HL-60 (cell line): ENCODE measurements around the gene MACF1.

Experiments used
- DNase-seq, 2 experiments: peaks; one replicate each; pipeline ENCODE4 v3.0.0-alpha.2; 2010 to 2020; ENCODE audit warnings: low read depth in 1 of 2, low spot score in 1 of 2
- H3K27ac ChIP-seq: fragments of 250-450 bp; sonication (Bioruptor Pico); replicated peaks from 2 replicates; pipeline ENCODE4 v1.5.1; 2020; ENCODE audit warnings: mild to moderate bottlenecking, moderate library complexity
- H3K27me3 ChIP-seq: fragments of 250-450 bp; sonication (Bioruptor Pico); 2 replicates; pipeline ENCODE4 v1.5.1; 2021; ENCODE audit warnings: mild to moderate bottlenecking, moderate library complexity; ENCODE audit not compliant: insufficient read depth, poor library complexity, severe bottlenecking
- H3K4me3 ChIP-seq: replicated peaks from 2 replicates; pipeline ENCODE4 v1.5.1; 2011; ENCODE audit warnings: mild to moderate bottlenecking, control low read depth, low read length; ENCODE audit not compliant: insufficient read depth
- CTCF ChIP-seq: IDR thresholded peaks from one replicate; pipeline ENCODE4 v1.5.1; 2011; ENCODE audit warnings: low read length, control low read depth, inconsistent platforms; ENCODE audit not compliant: insufficient read depth
- GABPA ChIP-seq: IDR thresholded peaks from 2 replicates; pipeline ENCODE4 v1.6.1; 2012; ENCODE audit warnings: low read depth
- POLR2AphosphoS5 ChIP-seq: IDR thresholded peaks from 2 replicates; pipeline ENCODE4 v1.6.1; 2012; ENCODE audit warnings: low read depth
- REST ChIP-seq: IDR thresholded peaks from 2 replicates; pipeline ENCODE4 v1.6.1; 2012; ENCODE audit warnings: low read depth; ENCODE audit not compliant: insufficient replicate concordance
- SPI1 ChIP-seq: IDR thresholded peaks from 2 replicates; pipeline ENCODE4 v1.6.1; 2012; ENCODE audit warnings: low read depth, mild to moderate bottlenecking, borderline replicate concordance

The MACF1 gene

GRCh38 chr1:39214714-39214997 is 10.2 kb downstream of the MACF1 start:
- TF ChIP-seq REST: no peak
- no peak for TF ChIP-seq SPI1
- TF ChIP-seq POLR2AphosphoS5: no peak
- H3K27me3 ChIP-seq: no peaks in the 10 kb centered on the region
- DNase-seq: no peak
- peak overlapping the region; percentile 83 for H3K27ac ChIP-seq
- H3K4me3 ChIP-seq: no peak overlapping the region

- peak; percentile 60 to 82 for DNase-seq
- peak; percentile 30 for TF ChIP-seq REST
- TF ChIP-seq CTCF: no peak
- TF ChIP-seq GABPA: no peak
- TF ChIP-seq SPI1: peak; percentile 90
- peak; percentile 81 for TF ChIP-seq POLR2AphosphoS5
- H3K27ac ChIP-seq: peak overlapping the region; percentile 83
- H3K27me3 ChIP-seq: no peaks in the 10 kb centered on the region
- peak overlapping the region; percentile 51 for H3K4me3 ChIP-seq
Measured at GRCh38 chr1:39214998-39215873, 10.7 kb downstream of the MACF1 start.

- peak overlapping the region; percentile 51 for H3K4me3 ChIP-seq
- TF ChIP-seq GABPA: no peak
- TF ChIP-seq SPI1: no peak
- no peak for TF ChIP-seq REST
- TF ChIP-seq POLR2AphosphoS5: no peak
- peak; percentile 19 to 27 for DNase-seq
- H3K27ac ChIP-seq: peak overlapping the region; percentile 83
- H3K27me3 ChIP-seq: no peaks in the 10 kb centered on the region
Measured at GRCh38 chr1:39216771-39217170, 12.3 kb downstream of the MACF1 start.

GRCh38 chr1:39220891-39221870 is 16.7 kb downstream of the MACF1 start:
- Histone ChIP-seq H3K4me3 (no peak overlapping the region), H3K27ac (no peak overlapping the region), H3K27me3 (no peaks in the 10 kb centered on the region)
- no peak for DNase-seq
- no peak for TF ChIP-seq GABPA
- TF ChIP-seq CTCF: no peak
- no peak for TF ChIP-seq REST
- TF ChIP-seq POLR2AphosphoS5: no peak
- no peak for TF ChIP-seq SPI1
